ENCODE measurements around the gene HAUS6.
"Not testable (repeated sequence)": the region's sequence is repeated elsewhere in the genome, so short reads cannot be mapped to it uniquely, and the experiment has no call there.

The HAUS6 gene

GRCh38 chr9:19119246-19119645 lies 16.5 kb upstream of the HAUS6 start:
- H3K4me3 ChIP-seq (ENCODE audit: low read length) = no peak overlapping the region

GRCh38 chr9:19117039-19117716 lies 14.5 kb upstream of the HAUS6 start:
- no peak overlapping the region for H3K4me3 ChIP-seq (ENCODE audit: low read length)
- DNase-seq (ENCODE audit: low read depth, low spot score) = no peak

More at GRCh38 chr9:19119246-19119645, 16.5 kb upstream of the HAUS6 start:
- no peak for DNase-seq (ENCODE audit: low read depth, low spot score)

GRCh38 chr9:19116107-19116790 lies 13.5 kb upstream of the HAUS6 start:
- H3K4me3 ChIP-seq (ENCODE audit: low read length) = no peak overlapping the region
- no peak for DNase-seq (ENCODE audit: low read depth, low spot score)

GRCh38 chr9:19114680-19115270 lies 12.1 kb upstream of the HAUS6 start:
- no peak overlapping the region for H3K4me3 ChIP-seq (ENCODE audit: low read length)
- no peak for DNase-seq (ENCODE audit: low read depth, low spot score)

- DNase-seq (ENCODE audit: low read depth, low spot score) = no peak
- no peak overlapping the region for H3K4me3 ChIP-seq (ENCODE audit: low read length)
Measured at GRCh38 chr9:19113964-19114679, 11.4 kb upstream of the HAUS6 start.

- DNase-seq (ENCODE audit: low read depth, low spot score); H3K4me3 ChIP-seq (ENCODE audit: low read length): not testable (repeated sequence)
Measured at GRCh38 chr9:19113064-19113611, 10.4 kb upstream of the HAUS6 start.

GRCh38 chr9:19108038-19108437 lies 5.3 kb upstream of the HAUS6 start:
- H3K4me3 ChIP-seq (ENCODE audit: low read length) = no peak overlapping the region

GRCh38 chr9:19104515-19105282 lies 2.0 kb upstream of the HAUS6 start:
- H3K4me3 ChIP-seq (ENCODE audit: low read length) = no peak overlapping the region
- no peak for DNase-seq (ENCODE audit: low read depth, low spot score)

More at GRCh38 chr9:19108038-19108437, 5.3 kb upstream of the HAUS6 start:
- no peak for DNase-seq (ENCODE audit: low read depth, low spot score)

GRCh38 chr9:19102181-19102630 lies 498 bp downstream of the HAUS6 start:
- peak overlapping the region; percentile 75 for H3K4me3 ChIP-seq (ENCODE audit: low read length)
- DNase-seq (ENCODE audit: low read depth, low spot score) = peak; percentile 56

GRCh38 chr9:19101203-19101602 lies 1.5 kb downstream of the HAUS6 start:
- peak overlapping the region; percentile 75 for H3K4me3 ChIP-seq (ENCODE audit: low read length)
- no peak for DNase-seq (ENCODE audit: low read depth, low spot score)

GRCh38 chr9:19097431-19097830 lies 5.3 kb downstream of the HAUS6 start:
- H3K4me3 ChIP-seq (ENCODE audit: low read length); DNase-seq (ENCODE audit: low read depth, low spot score): not testable (repeated sequence)

- no peak overlapping the region for H3K4me3 ChIP-seq (ENCODE audit: low read length)
- no peak for DNase-seq (ENCODE audit: low read depth, low spot score)
Measured at GRCh38 chr9:19087106-19088000, 15.4 kb downstream of the HAUS6 start.

GRCh38 chr9:19085295-19085694 lies 17.4 kb downstream of the HAUS6 start:
- no peak for DNase-seq (ENCODE audit: low read depth, low spot score)
- H3K4me3 ChIP-seq (ENCODE audit: low read length) = no peak overlapping the region

- H3K4me3 ChIP-seq (ENCODE audit: low read length) = no peak overlapping the region
- no peak for DNase-seq (ENCODE audit: low read depth, low spot score)
Measured at GRCh38 chr9:19074836-19075235, 27.9 kb downstream of the HAUS6 start.

- H3K4me3 ChIP-seq (ENCODE audit: low read length) = no peak overlapping the region
- DNase-seq (ENCODE audit: low read depth, low spot score) = no peak
Measured at GRCh38 chr9:19074229-19074628, 28.5 kb downstream of the HAUS6 start.

GRCh38 chr9:19057033-19057432 lies 45.7 kb downstream of the HAUS6 start:
- DNase-seq (ENCODE audit: low read depth, low spot score) = no peak
- no peak overlapping the region for H3K4me3 ChIP-seq (ENCODE audit: low read length)

GRCh38 chr9:19050637-19051591 lies 51.8 kb downstream of the HAUS6 start:
- no peak overlapping the region; the same call in 1 of the 2 replicates for H3K4me3 ChIP-seq (ENCODE audit: low read length)
- DNase-seq (ENCODE audit: low read depth, low spot score) = no peak
